HG02885 (cell line): ENCODE results near the gene KCNT2.
"Not testable (repeated sequence)": the region's sequence is repeated elsewhere in the genome, so short reads cannot be mapped to it uniquely, and the experiment has no call there.

ENCODE experiments used
- ATAC-seq: cut with Tn5 transposase; IDR thresholded peaks from one replicate; pipeline ENCODE4 v1.9.1; 2021; ENCODE audit warnings: mild to moderate bottlenecking; ENCODE audit not compliant: unreplicated experiment, poor library complexity

Gene KCNT2

GRCh38 chr1:196608390-196609369, at the start of gene KCNT2:
Gene KCNT2, minus strand, starts transcription at chr1:196608440. Its CDS starts 131 bp downstream, at chr1:196608309.
- ATAC-seq = no peak

GRCh38 chr1:196655494-196655893, 47.3 kb upstream of the KCNT2 start:
- ATAC-seq = no peak

DNA sequence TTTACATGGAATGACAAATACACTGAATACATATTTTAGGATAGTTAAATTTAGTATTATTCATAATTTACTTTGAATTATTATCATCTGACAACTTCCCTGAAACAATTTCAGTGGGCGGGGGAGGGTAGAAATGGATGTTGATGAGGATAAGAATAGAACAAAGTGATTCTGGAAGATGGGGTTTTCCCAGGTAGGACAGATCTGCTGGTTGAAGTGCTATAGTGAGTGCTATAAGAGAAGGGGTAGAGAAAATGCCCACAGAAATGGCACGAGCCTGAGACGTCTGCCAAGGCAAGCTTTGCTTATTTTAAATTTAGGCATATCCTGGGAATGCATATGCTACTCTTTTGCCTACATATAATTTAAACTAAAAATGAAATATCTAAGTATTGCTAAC, 46.8 kb upstream of the KCNT2 start:
- no peak for ATAC-seq

DNA sequence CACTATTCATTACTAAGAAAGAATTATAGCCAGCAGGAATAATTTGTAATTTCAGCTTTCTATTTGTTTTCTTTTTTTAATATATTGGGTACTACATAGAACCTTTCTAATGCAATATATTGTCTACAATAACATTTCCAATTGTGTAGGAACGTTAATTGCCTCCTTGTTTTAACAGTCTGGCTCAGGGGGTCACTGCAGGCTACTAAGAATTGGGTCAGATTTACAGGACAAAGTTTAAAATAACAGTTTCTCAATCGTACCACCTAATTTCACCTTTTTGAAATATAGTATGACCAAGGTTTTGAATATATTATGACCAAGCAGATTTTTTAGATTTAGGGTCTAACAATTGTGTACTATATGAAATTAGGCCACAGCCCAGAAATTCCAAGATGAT, 46.0 kb upstream of the KCNT2 start:
- no peak for ATAC-seq

DNA sequence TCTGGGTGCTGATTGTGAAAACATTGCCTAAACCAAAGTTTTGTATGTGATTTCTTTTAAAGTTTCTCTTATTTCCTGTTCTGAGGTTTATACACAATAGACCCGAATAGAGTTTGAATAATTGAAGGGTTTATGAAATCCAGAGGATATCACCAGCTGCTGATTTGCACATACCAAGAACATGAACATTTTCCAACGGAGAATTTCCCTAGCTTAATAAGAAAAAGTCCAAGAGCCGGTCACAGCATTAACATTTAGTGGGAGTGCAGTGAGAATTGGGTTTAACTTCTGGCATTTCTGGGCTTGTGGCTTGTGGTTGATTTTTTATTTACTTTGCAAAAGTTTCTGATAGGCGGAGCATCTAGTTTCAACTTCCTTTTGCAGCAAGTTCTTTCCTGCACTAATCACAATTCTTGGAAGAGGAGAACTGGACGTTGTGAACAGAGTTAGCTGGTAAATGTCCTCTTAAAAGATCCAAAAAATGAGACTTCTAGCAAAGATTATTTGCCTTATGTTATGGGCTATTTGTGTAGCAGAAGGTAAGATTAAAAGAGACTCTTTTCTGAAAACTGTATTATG, 43.5 kb upstream of the KCNT2 start, which contains the start of gene CFH:
TSS of gene CFH (plus strand) at position 407 of the 579 bp plus-strand sequence. CDS start at position 482, 75 bp downstream.
- no peak for ATAC-seq

DNA sequence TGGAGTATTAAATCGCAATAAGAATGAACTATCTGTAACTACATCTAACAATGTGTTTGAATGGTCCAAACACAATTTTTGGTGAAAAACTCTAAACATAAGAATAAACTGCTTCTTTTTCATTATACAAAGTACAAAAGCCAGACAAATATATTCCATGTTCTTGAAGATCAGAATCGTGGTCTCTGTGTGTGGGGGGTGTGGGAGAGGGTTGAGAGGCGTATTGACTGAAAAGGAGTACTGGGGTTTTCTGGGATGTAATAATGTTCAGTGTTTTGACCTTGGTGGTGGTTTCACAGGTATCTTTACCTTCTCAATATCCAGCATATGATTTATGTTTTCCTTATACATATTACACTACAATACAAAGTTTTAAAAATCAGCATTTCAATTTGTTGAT, 42.8 kb upstream of the KCNT2 start:
- no peak for ATAC-seq

DNA sequence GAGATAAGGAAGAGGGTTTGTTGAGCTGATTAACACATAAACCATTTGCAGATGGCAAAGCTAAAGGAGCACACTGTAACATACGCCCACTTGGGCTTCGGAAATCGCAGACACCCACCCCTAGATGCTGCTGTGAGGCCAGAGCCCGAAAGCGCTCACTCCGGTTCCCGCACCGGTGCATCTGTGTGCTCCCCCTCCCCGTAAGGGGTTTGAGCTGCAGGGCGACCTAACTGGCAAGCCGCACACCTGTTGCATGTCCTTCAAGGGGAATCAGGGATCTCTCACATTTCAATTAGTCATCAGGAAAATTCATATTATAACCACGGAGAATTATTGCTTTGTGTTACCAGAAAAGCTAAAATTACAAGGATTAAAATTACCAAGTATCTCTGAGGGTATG, 42.2 kb upstream of the KCNT2 start:
- no peak for ATAC-seq

GRCh38 chr1:196649990-196650389, 41.8 kb upstream of the KCNT2 start:
- ATAC-seq = no peak

DNA sequence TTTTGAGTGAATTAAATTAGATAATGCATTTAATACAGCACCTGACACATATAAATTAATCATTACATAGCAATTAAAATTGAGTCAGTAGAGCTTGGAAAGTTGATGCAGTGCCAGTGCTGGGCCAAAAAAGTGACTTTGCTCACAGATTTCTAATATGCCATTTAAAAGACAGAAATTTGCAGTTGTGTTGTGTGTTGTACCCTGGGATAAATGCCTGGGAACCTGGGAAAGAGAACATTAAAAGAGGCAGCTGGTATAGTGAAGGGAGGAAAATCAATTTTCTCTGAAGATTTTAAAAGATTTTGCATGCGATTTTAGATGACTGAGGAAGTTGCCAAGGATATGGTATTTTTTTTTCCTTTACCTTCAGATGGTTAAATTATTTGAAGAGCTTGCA, 32.7 kb upstream of the KCNT2 start:
- no peak for ATAC-seq

DNA sequence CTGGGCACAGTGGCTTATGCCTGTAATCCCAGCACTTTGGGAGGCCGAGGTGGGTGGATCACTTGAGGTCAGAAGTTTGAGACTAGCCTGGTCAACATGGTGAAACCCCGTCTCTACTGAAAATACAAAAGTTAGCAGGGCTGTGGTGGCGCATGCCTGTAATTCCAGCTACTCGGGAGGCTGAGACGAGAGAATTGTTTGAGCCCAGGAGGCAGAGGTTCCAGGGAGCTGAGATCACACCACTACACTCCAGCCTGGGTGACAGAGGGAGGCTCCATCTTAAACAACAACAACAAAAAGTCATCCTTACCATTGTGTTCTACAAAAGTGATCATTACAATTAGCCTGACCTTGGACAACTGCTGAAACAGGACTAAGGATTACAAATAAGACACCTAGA, 31.1 kb upstream of the KCNT2 start:
- not testable (repeated sequence) for ATAC-seq

DNA sequence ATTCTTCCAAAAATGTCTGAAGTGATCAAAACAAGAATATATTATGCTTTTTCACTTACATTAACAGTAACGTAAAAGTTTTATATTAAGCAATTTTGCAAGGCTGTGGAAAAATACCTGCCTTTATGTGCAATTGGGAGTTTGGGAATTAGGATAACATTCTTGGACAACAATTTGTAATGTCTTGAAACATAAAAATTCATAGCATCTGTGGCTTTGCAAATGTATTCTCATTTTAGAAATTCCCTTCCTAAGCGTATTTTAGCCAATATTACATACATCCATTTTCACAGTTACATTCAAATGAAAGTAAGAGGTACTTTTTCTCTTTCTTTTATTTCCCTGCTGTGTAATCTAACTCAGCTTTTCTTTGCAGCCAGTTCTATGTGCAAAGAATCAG, 30.2 kb upstream of the KCNT2 start:
- no peak for ATAC-seq

DNA sequence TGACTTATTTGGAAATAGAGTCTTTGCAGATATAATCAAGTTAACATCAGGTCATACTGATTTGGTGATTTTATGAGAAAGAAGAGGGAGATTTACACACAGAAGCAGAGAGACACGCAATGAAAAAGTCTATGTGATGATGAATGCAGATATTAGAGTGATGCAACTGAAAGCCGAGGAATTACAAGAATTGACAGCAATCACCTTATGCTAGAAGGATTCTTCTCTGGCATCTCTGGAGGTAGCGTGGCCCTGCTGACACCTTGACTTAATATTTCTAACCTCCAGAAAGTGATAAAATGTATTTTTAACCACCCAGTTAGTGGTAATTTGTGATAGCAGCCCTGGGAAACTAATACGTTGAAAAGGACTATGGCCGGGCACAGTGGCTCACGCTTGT, 29.4 kb upstream of the KCNT2 start:
- no peak for ATAC-seq

DNA sequence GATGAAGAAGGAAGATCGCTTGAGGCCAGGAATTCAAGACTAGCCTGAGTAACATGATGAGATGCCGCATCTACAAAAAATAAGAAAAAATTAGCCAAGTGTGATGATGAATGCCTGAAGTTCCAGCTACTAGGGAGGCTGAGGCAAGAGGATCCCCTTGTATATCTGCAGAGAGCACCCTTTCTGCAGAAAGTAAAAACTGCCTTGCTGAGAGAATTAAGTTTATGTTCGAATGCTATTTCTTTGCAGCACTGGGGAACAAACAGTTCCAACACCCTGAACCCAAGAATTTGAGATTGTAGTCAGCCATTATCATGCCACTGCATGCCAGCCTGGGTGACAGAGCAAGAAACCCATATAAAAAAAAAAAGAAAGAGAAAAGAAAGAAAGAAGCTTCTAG, 20.6 kb upstream of the KCNT2 start:
- ATAC-seq = no peak

- no peak for ATAC-seq
Measured at GRCh38 chr1:196623079-196623478, 14.8 kb upstream of the KCNT2 start.

DNA sequence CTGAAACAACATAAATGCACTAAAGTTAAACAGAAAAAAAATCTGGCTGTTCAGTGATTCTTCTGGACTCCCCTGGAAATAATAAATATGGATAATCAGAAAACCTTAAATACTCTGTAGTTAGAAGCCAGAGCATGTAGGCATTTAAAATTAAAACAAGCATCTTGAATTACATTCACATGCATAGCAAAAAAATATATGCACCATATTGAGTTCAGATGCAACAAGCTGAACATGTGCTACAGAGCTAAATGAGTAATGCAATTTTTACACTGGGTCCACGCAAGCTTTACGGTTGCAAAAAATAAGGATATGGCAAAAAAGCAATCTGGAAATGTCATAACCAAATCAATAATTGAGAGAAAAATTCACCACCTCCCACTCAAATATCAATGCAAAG, 11.5 kb upstream of the KCNT2 start:
- ATAC-seq = no peak

- ATAC-seq = no peak
Measured at GRCh38 chr1:196611873-196612272, 3.6 kb upstream of the KCNT2 start.

DNA sequence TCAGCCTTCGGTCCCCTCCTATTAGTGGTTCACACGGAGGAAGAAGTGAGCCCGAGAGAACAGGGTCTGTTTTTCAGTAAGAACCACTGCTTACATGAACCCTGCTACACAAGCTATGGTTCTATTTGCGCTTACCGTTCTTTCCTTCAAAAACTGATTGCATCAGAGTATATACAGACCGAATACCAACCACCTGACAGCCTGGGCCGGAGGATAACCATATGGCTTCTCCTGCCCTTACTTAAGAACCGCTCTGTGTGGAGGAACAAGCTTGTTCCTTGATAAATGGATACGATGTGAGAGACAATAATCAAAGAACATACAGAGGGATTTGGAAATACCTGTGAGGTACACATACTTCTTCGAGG, 1.1 kb upstream of the KCNT2 start:
- ATAC-seq = no peak

GRCh38 chr1:196607981-196608380, 259 bp downstream of the KCNT2 start:
- no peak for ATAC-seq

DNA sequence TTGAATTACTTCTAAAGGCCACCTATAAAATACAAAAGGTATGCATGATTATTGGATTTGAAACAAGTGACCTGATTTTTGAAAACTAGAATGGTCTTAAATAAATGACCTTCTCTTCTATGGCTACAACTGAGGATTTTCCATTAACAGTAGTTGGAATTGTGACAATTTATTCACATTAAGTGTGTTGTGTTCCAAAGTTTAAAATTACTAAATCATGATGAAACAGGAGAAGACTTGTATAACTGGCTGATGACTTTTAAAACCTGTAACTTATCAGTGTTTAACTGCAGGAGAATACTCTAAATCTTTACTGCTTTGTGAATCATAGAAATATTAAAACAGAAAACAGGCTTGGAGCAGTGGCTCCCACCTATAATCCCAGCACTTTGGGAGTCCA, 4.6 kb downstream of the KCNT2 start:
- no peak for ATAC-seq

DNA sequence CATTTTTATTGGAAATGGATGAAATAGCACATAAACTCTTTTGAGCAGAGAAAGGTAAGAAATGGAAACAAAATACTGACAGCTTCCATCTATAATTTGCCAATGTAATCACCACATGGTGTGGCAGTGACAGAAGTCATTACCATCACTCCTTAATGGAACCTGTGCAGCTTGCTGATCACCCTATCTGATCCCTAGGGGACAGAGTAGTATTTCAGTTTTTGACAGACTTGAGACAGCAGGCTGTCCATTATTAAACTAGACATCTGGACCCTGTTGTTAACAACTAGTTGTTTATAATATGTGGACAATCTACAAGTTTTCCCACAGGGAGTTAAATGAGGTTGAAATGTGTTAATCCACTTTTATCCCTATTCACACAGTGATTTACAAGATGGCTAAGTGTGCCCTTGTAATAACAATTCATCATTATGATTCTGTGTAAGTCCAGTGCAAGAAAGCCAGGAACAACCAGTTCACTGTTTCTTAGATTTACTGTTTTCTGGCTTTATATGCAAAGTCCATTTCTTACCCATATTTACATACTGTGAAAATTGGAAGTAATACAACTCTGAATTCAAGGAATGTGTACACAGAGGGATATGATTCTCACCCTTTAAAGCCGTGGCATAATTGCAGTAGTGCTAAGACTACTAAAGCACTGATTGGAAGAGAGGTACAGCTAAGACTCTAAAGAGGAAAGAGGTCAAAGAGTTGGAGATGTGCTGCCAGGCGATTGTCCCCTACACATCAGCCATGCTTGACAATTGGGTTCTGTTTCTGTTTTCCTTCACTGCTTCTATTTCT, 9.1 kb downstream of the KCNT2 start:
- no peak for ATAC-seq

GRCh38 chr1:196594700-196595099, 13.5 kb downstream of the KCNT2 start:
- no peak for ATAC-seq
